ENCODE data around the gene LGALS12.

The LGALS12 gene

DNA sequence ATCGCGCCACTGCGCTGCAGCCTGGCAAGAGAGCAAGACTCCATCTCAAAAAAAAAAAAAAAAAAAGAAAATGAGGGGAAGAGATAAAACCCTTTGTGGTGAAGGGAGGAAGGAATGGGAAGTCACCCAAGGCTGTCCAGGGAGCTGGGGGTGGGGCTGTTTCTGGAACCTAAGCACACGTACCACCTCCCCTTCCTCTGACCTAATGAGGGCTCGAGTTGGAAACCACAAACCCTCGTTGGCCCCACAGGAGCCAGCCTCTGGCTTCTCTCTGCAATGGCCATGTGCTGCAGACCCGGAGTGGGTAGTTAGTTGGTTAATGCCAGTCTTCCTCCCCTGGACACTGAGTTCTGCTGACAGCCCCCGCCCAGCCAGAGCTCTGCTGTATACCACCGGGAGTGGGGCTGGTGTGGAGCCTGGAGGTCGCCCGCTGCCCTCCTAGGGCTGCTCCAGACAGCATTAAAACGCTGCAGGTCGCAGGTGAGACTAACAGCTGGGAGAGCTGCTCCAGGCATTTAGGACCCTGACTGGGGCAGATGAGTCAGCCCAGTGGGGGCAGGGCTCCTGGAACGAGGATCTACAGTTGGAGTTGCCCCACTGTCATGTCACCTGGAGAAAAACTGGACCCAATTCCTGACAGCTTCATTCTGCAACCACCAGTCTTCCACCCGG, at the start of gene LGALS12:
TSS of gene LGALS12 (plus strand) at position 228 of the 672 bp plus-strand sequence. CDS start at position 603, 375 bp downstream.
- in situ Hi-C loops (cut with HindIII; ENCODE audit: low sequenced_read_pairs): no loop called here

GRCh38 chr11:63459586-63459985, 46.3 kb upstream of the LGALS12 start:
- in situ Hi-C loops (cut with HindIII; ENCODE audit: low sequenced_read_pairs): no loop called here

- in situ Hi-C loops (cut with HindIII; ENCODE audit: low sequenced_read_pairs): loop anchor here (5.0 kb wide), 1 partner anchor 180 kb away; no protein-coding TSS in a partner anchor
These were observed 43.7 kb upstream of the LGALS12 start for GRCh38 chr11:63462137-63462536.

DNA sequence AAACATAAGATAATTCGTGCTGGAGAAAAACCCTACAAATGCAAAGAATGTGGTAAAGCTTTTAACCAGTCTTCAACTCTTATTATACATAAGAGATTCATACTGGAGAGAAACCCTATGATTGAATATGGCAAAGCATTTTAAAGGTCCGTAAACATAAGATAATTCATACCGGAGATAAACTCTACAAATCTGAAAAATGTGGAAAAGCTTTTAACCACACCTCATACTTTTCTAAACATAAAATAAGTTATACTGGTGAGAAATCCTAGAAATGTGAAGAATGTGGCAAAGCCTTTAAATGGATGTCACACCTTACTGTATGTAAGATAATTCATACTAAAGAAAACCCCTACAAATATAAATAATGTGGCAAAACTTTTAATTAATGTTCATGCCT, 35.6 kb upstream of the LGALS12 start:
- in situ Hi-C loops (cut with HindIII; ENCODE audit: low sequenced_read_pairs): no loop called here

DNA sequence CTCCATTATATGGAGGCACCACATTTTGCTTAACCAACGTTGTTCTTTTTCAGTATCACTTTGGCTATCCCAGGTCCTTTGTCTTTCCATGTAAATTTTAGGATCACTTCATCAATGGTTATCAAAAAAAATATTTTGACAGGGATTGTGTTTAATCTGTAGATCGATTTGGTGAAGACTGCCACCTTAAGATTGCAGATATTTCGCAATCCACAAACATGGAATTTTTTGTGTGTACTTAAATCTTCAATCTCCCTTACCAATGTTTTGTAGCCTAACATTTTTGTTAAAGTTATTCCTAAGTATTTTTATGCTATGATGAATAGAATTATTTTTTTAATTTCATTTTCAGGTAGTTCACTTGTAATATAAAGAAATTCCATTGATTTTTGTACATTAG, 33.5 kb upstream of the LGALS12 start:
- in situ Hi-C loops (cut with HindIII; ENCODE audit: low sequenced_read_pairs): no loop called here

DNA sequence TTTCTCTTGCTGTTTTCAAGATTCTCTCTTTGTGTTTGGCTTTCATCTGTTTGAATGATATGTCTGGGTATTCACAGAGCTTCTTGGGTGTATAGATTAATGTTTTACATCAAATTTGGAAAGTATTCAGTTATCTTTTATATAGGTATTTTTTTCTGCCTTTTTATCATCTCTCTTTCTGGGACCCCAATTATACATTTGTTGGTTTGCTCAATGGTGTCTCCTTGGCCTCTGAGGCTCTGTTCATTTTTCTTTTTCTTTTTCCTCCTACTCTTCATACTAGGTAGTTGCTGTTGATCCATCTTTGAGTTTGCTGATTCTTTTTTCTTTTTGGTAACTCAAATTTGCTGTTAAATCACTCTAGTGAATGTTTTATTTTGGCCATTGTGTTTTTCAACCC, 29.3 kb upstream of the LGALS12 start:
- in situ Hi-C loops (cut with HindIII; ENCODE audit: low sequenced_read_pairs): no loop called here

- in situ Hi-C loops (cut with HindIII; ENCODE audit: low sequenced_read_pairs): no loop called here
These were observed 27.0 kb upstream of the LGALS12 start for GRCh38 chr11:63478896-63479295.

DNA sequence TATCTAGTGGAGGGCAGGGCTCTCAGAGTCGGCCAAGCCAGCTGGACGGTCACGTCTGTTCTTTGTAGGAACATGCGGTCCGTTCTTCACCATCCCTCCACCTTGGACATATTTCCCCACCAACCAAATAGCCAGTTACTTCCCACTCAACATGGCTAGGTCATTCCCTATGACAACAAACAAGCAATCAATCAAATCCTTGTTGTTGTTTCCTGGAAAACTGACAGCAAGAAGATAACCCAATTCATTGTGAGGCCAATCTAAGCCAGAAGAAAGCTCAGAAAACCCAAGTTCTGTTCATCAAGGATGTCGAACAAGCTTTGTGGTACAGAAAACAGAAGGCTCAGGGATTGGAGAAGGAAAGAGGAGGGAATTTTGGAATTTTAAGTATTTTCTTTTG, 25.8 kb upstream of the LGALS12 start:
- in situ Hi-C loops (cut with HindIII; ENCODE audit: low sequenced_read_pairs): no loop called here

- in situ Hi-C loops (cut with HindIII; ENCODE audit: low sequenced_read_pairs): no loop called here
These were observed 20.1 kb upstream of the LGALS12 start for GRCh38 chr11:63485777-63486176.

GRCh38 chr11:63488789-63489188, 17.1 kb upstream of the LGALS12 start:
- in situ Hi-C loops (cut with HindIII; ENCODE audit: low sequenced_read_pairs): no loop called here

DNA sequence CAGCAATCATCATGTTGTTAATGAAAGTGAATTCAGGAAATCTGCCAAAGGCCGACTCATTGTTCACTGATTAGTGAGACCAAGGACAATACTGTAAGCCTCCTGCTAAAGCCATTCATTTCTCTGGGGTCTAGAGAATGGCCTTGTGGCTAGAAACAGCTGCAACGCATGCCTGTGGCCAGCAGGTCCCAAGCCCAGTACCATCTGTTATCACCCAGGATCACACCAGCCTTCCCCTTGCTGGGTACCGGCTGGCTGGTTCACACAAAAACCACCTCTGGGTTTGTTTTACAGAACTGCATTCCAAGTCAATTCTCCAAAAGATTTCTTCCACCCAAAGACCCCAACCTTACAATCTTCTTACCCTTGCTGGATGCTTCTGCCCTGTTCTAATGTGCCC, 16.0 kb upstream of the LGALS12 start:
- in situ Hi-C loops (cut with HindIII; ENCODE audit: low sequenced_read_pairs): loop anchor here (5.0 kb wide), 1 partner anchor 132 kb away; no protein-coding TSS in a partner anchor

- in situ Hi-C loops (cut with HindIII; ENCODE audit: low sequenced_read_pairs): loop anchor here (5.0 kb wide), 1 partner anchor 132 kb away; no protein-coding TSS in a partner anchor
These were observed 15.2 kb upstream of the LGALS12 start, which contains the start of gene PLAAT5 for GRCh38 chr11:63490551-63491239. PLAAT5 (minus strand) TSS chr11:63491167; CDS start chr11:63491034, 133 bp downstream.

- in situ Hi-C loops (cut with HindIII; ENCODE audit: low sequenced_read_pairs): loop anchor here (5.0 kb wide), 1 partner anchor 131 kb away; no protein-coding TSS in a partner anchor
These were observed 14.7 kb upstream of the LGALS12 start for GRCh38 chr11:63491240-63491587.

- in situ Hi-C loops (cut with HindIII; ENCODE audit: low sequenced_read_pairs): loop anchor here (5.0 kb wide), 1 partner anchor 130 kb away; no protein-coding TSS in a partner anchor
These were observed 14.1 kb upstream of the LGALS12 start for GRCh38 chr11:63491636-63492372.

DNA sequence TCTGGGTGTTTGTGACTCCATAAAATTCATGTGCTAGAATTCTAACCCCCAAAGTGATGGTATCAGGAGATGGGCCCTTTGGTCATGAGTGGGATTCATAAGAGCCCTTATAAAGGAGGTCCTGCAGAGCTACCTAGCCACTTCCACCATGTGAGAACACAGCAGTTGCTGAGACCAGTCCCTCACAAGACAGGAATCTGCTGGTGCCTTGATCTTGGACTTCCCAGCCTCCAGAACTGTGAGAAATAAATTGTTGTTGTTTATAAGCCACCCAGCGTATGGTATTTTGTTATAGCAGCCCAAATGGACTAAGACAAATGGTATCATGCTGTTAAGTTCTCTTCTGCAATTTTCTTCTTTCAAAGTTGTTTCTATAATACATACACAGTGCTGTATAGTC, 13.4 kb upstream of the LGALS12 start:
- in situ Hi-C loops (cut with HindIII; ENCODE audit: low sequenced_read_pairs): loop anchor here (5.0 kb wide), 1 partner anchor 130 kb away; no protein-coding TSS in a partner anchor

DNA sequence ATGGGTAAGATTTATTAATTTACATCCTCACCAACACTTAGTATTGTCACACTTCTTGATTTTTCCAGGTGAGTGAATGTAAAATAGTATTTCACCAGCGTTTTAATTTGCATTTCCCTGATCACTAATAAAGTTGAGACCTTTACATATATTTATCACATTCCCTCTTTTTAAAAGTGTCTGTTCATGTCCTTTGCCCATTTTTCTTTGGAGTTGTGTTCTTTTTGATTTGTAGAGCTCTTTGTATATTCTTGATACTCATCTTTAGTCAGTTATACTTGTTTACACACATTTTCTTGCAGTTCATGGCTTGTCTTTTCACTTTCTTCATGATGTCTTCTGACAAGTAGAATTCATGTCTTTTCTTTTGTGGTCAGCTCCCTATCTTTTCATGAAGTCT, 12.8 kb upstream of the LGALS12 start:
- in situ Hi-C loops (cut with HindIII; ENCODE audit: low sequenced_read_pairs): loop anchor here (5.0 kb wide), 1 partner anchor 129 kb away; no protein-coding TSS in a partner anchor

- in situ Hi-C loops (cut with HindIII; ENCODE audit: low sequenced_read_pairs): loop anchor here (5.0 kb wide), 1 partner anchor 127 kb away; no protein-coding TSS in a partner anchor
These were observed 10.9 kb upstream of the LGALS12 start for GRCh38 chr11:63494975-63495374.

DNA sequence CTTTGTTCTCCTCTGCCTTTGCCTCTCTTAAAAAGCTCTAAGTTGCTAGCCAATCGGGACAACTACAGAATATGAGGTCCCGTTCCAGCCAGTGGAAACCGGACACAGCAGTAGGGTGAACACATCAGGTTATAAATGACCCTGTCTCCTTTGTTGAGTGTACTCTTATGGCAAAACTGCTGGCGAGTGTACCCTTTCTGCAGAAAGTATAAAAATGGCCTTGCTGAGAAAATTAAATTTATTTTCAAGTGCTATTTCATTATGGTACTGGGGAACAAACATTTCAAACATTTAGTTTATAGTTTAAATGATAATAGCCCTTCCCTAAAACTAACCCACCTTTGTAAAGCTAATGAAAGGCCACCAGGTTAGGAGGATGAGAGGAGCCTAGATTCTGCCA, 6.0 kb upstream of the LGALS12 start:
- in situ Hi-C loops (cut with HindIII; ENCODE audit: low sequenced_read_pairs): no loop called here

- in situ Hi-C loops (cut with HindIII; ENCODE audit: low sequenced_read_pairs): no loop called here
These were observed 4.6 kb upstream of the LGALS12 start for GRCh38 chr11:63501236-63501635.

DNA sequence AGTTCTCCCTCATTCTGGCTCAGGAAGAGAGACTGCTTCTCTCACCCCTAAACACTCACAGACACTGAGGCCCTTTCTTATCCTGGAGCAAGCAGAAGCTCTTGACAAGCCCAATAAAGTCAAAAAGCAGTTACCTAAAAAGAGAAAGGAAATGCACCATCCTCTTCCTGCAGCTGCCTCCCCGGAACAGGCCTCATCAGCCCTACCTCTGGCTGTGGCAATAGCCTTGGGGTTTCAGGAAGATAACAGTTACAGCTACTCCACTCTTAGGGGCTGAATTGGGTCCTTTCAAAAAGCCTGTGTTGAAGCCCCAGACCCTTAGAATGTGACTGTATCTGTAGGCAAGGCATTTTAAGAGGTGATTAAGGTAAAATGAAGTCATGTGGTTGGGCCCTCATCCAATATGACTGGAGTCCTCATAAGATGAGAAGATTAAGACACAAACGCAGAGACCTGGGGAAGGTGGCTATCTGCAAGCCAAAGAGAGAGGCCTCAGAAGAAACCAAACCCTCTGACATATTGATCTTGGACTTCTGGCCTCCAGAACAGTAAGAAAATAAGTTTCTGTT, 3.5 kb upstream of the LGALS12 start:
- in situ Hi-C loops (cut with HindIII; ENCODE audit: low sequenced_read_pairs): no loop called here

GRCh38 chr11:63503492-63503891, 2.4 kb upstream of the LGALS12 start:
- in situ Hi-C loops (cut with HindIII; ENCODE audit: low sequenced_read_pairs): no loop called here

All from DLD1 (cell line).